CD4-positive, alpha-beta T cell (primary cell): Measurements from ENCODE around the gene REXO4. TPM values are rescaled to one million over a fixed set of nuclear protein-coding genes. Genes with fewer than 3 reads are reported as not detected.
"Not testable (repeated sequence)": the region's sequence is repeated elsewhere in the genome, so short reads cannot be mapped to it uniquely, and the experiment has no call there.

ENCODE experiments used
- ATAC-seq: fragments of 200-7000 bp; cut with Tn5 transposase; one replicate; pipeline ENCODE4 v1.10.0; 2022; ENCODE audit warnings: mild to moderate bottlenecking; ENCODE audit not compliant: poor library complexity
- CTCF ChIA-PET: fragments of 350-600 bp; sonication (Branson Sonifier 250); formaldehyde crosslinking; loops from one replicate; lab custom pipeline; 2021; ENCODE audit warnings: antibody characterized with exemption, inconsistent platforms; lab: Charles Lee
- POLR2A ChIA-PET: fragments of 350-600 bp; sonication (Branson Sonifier 250); formaldehyde crosslinking; loops from one replicate; lab custom pipeline; 2021; ENCODE audit warnings: antibody characterized with exemption, inconsistent platforms; lab: Charles Lee
- DNase-seq, 14 experiments: peaks; one replicate each; pipeline ENCODE4 v3.0.0-alpha.2; 2013 to 2020; ENCODE audit warnings: mixed read lengths in 2 of 14
- H3K27ac ChIP-seq, 2 donors: one replicate each; pipeline versions ENCODE4 v1.5.1 to v1.7.0; 2013; ENCODE audit warnings: low read length in 2 of 2, low read depth in 1 of 2, mild to moderate bottlenecking in 1 of 2
- H3K27me3 ChIP-seq, 2 experiments: 1 replicate in 1 of 2; 2 replicates in 1 of 2; pipeline versions ENCODE4 v1.6.1 to v1.7.0; 2013; ENCODE audit warnings: low read length in 2 of 2, control low read depth in 1 of 2, mild to moderate bottlenecking in 1 of 2, moderate library complexity in 1 of 2; ENCODE audit not compliant: insufficient read depth in 2 of 2, control insufficient read depth in 1 of 2
- H3K36me3 ChIP-seq: one replicate; pipeline ENCODE4 v1.6.1; 2013; ENCODE audit warnings: low read length, control low read depth; ENCODE audit not compliant: insufficient read depth
- H3K4me1 ChIP-seq: one replicate; pipeline ENCODE4 v1.6.1; 2013; ENCODE audit warnings: low read length, control low read depth; ENCODE audit not compliant: insufficient read depth
- H3K4me3 ChIP-seq: one replicate; pipeline ENCODE4 v1.5.1; 2013; ENCODE audit warnings: mild to moderate bottlenecking, low read length, moderate library complexity
- H3K9me3 ChIP-seq, 2 experiments: 1 replicate in 1 of 2; 2 replicates in 1 of 2; pipeline versions ENCODE4 v1.6.1 to v1.7.0; 2013; ENCODE audit warnings: low read length in 2 of 2, mild to moderate bottlenecking in 2 of 2, control low read depth in 1 of 2, moderate library complexity in 1 of 2; ENCODE audit not compliant: control insufficient read depth in 1 of 2, insufficient read depth in 1 of 2
- H3K27ac Mint-ChIP-seq: one replicate; pipeline ENCODE4 v1.8.0; 2020; ENCODE audit warnings: mixed read lengths
- H3K27me3 Mint-ChIP-seq: one replicate; pipeline ENCODE4 v1.8.0; 2021; ENCODE audit warnings: mixed read lengths
- H3K36me3 Mint-ChIP-seq: one replicate; pipeline ENCODE4 v1.8.0; 2021; ENCODE audit warnings: low read depth, mixed read lengths
- H3K4me1 Mint-ChIP-seq: one replicate; pipeline ENCODE4 v1.8.0; 2021; ENCODE audit warnings: low read depth, mixed read lengths
- H3K4me3 Mint-ChIP-seq: one replicate; pipeline ENCODE4 v1.8.0; 2020; ENCODE audit warnings: mild to moderate bottlenecking, mixed read lengths
- H3K9me3 Mint-ChIP-seq: one replicate; pipeline ENCODE4 v1.8.0; 2020; ENCODE audit warnings: mixed read lengths
- CTCF ChIP-seq: fragments of 200-600 bp; IDR thresholded peaks from one replicate; pipeline ENCODE4 v1.8.0; 2022; ENCODE audit warnings: antibody characterized with exemption, mild to moderate bottlenecking
- intact Hi-C, 2 experiments: fragments of 100-400 bp; cut with DNase I in 1 of 2; cut with micrococcal nuclease in 1 of 2; formaldehyde crosslinking; loops; one replicate each; pipeline versions ENCODE4 v1.15.1 to v1.9.0; 2023 to 2025; cut with DNase I, micrococcal nuclease
- total RNA-seq, 174 experiments: library from RNA in 2 of 174; stranded (reverse) in 2 of 174; gene quantifications; one replicate each; pipeline ENCODE4 v1.2.3 and lab custom pipeline; 2021 to 2026

The REXO4 gene
- total RNA-seq, 2 experiments from 2014 or later = 17.3 to 18.5 TPM

- DNase-seq = no peak
- no peak for TF ChIP-seq CTCF
- Mint-ChIP-seq H3K9me3 (no peaks in the 10 kb centered on the region), H3K4me1 (peaks cover 23% of the 10 kb centered on the region), H3K27ac (no peak overlapping the region), H3K36me3 (peaks cover 9% of the 10 kb centered on the region), H3K27me3 (no peaks in the 10 kb centered on the region), H3K4me3 (peak overlapping the region; percentile 11)
- no peak for ATAC-seq
- Histone ChIP-seq H3K4me1 (peaks cover 36% of the 10 kb centered on the region), H3K27me3 (no peaks in the 10 kb centered on the region), H3K9me3 (no peaks in the 10 kb centered on the region), H3K4me3 (no peak overlapping the region), H3K27ac (no peak overlapping the region), H3K36me3 (peaks cover 12% of the 10 kb centered on the region)
- intact Hi-C loops = loop anchor here in 1 of 2 experiments (5.0 kb wide), 2 partner anchors 40 to 85 kb away; partner anchors contain the start of gene REXO4
- ChIA-PET CTCF (interaction anchor here (1.0 to 2.5 kb wide), 2 partner anchors 22 to 30 kb away, joined by 3 to 7 read pairs; partner anchors contain the start of genes MED22, RPL7A, SURF1 and SURF2), POLR2A (interaction anchor here (2.2 to 2.4 kb wide), 2 partner anchors 30 to 43 kb away, joined by 16 to 26 read pairs; partner anchors contain the start of genes MED22, RPL7A and SURF6)
Measured at GRCh38 chr9:133377721-133378216, 40.0 kb downstream of the REXO4 start.

GRCh38 chr9:133377280-133377679 is 40.5 kb downstream of the REXO4 start:
- intact Hi-C loops = loop anchor here in 1 of 2 experiments (5.0 kb wide), 2 partner anchors 40 to 85 kb away; partner anchors contain the start of gene REXO4
- H3K9me3 ChIP-seq = not testable (repeated sequence)
- peak overlapping the region; percentile 55 for H3K27ac Mint-ChIP-seq

GRCh38 chr9:133375724-133376654 is 41.8 kb downstream of the REXO4 start, which contains the start of the genes STKLD1 and SURF4:
Gene STKLD1, plus strand, starts transcription at chr9:133376366. Its CDS starts 108 bp downstream, at chr9:133376474.
Gene SURF4, minus strand, starts transcription at chr9:133376060. Its CDS starts 91 bp downstream, at chr9:133375969.
- Mint-ChIP-seq H3K27ac (peak within 1 kb of the TSS; percentile 98), H3K27me3 (no peaks in the 10 kb centered on the region), H3K36me3 (peaks cover 19% of the 10 kb centered on the region), H3K9me3 (no peaks in the 10 kb centered on the region), H3K4me1 (peaks cover 40% of the 10 kb centered on the region), H3K4me3 (peak within 1 kb of the TSS; percentile 96)
- Histone ChIP-seq H3K27me3 (no peaks in the 10 kb centered on the region), H3K4me1 (peaks cover 53% of the 10 kb centered on the region), H3K27ac (peak within 1 kb of the TSS; percentile 81 to 84), H3K4me3 (peak within 1 kb of the TSS; percentile 73), H3K9me3 (no peaks in the 10 kb centered on the region), H3K36me3 (peaks cover 12% of the 10 kb centered on the region)
- DNase-seq = peak; percentile 84 to 97 (median 94)
- intact Hi-C loops = loop anchor here in 1 of 2 experiments (1.0 to 5.0 kb wide), 4 partner anchors 20 to 86 kb away; partner anchors contain the start of genes REXO4, SURF1, SURF2 and SURF6
- ChIA-PET POLR2A (interaction anchor here (0.9 to 8.7 kb wide), 7 partner anchors 11 to 84 kb away, joined by 3 to 109 read pairs (median 16); partner anchors contain the start of genes CACFD1, MED22, REXO4 and RPL7A), CTCF (interaction anchor here (0.6 to 2.5 kb wide), 2 partner anchors 14 to 20 kb away, joined by 3 to 7 read pairs; partner anchors contain the start of genes SURF1 and SURF2)
- peak; percentile 74 for ATAC-seq
- TF ChIP-seq CTCF = no peak

More at GRCh38 chr9:133377280-133377679, 40.5 kb downstream of the REXO4 start:
- H3K36me3 ChIP-seq = peaks cover 12% of the 10 kb centered on the region
- peaks cover 40% of the 10 kb centered on the region for H3K4me1 ChIP-seq
- not testable (repeated sequence) for H3K27ac ChIP-seq, H3K27me3 Mint-ChIP-seq, H3K4me3 ChIP-seq, ATAC-seq, H3K27me3 ChIP-seq, DNase-seq, H3K9me3 Mint-ChIP-seq
- H3K4me3 Mint-ChIP-seq = peak overlapping the region; percentile 76
- peaks cover 13% of the 10 kb centered on the region for H3K36me3 Mint-ChIP-seq
- ChIA-PET POLR2A (interaction anchor here (0.6 to 8.7 kb wide), 5 partner anchors 20 to 42 kb away, joined by 3 to 109 read pairs (median 16); partner anchors contain the start of genes MED22, REXO4, RPL7A and SURF1), CTCF (interaction anchor here (1.0 to 2.5 kb wide), 2 partner anchors 21 to 29 kb away, joined by 3 to 7 read pairs; partner anchors contain the start of genes MED22, RPL7A, SURF1 and SURF2)
- H3K4me1 Mint-ChIP-seq = peaks cover 28% of the 10 kb centered on the region
